Left renal cortex interstitium (tissue), 4 donors: Measurements from ENCODE around the gene CEP72. TPM values are rescaled to one million over a fixed set of nuclear protein-coding genes. Genes with fewer than 3 reads are reported as not detected.
"Not testable (repeated sequence)": the region's sequence is repeated elsewhere in the genome, so short reads cannot be mapped to it uniquely, and the experiment has no call there.

Source experiments
- DNase-seq, 4 donors: peaks; one replicate each; pipeline ENCODE4 v3.0.0-alpha.2; 2013; ENCODE audit warnings: low read depth in 4 of 4, low spot score in 2 of 4, missing footprints in 1 of 4
- polyA plus RNA-seq, 4 donors: library from polyadenylated mRNA; unstranded; fragments of 120-200 nt; gene quantifications; one replicate each; pipeline ENCODE4 v1.2.1, GENCODE V29; 2013; ENCODE audit not compliant: insufficient read length in 4 of 4

Gene CEP72
- polyA plus RNA-seq, 4 donors, result 6.1 to 14.4 (median 9.6) TPM

DNA sequence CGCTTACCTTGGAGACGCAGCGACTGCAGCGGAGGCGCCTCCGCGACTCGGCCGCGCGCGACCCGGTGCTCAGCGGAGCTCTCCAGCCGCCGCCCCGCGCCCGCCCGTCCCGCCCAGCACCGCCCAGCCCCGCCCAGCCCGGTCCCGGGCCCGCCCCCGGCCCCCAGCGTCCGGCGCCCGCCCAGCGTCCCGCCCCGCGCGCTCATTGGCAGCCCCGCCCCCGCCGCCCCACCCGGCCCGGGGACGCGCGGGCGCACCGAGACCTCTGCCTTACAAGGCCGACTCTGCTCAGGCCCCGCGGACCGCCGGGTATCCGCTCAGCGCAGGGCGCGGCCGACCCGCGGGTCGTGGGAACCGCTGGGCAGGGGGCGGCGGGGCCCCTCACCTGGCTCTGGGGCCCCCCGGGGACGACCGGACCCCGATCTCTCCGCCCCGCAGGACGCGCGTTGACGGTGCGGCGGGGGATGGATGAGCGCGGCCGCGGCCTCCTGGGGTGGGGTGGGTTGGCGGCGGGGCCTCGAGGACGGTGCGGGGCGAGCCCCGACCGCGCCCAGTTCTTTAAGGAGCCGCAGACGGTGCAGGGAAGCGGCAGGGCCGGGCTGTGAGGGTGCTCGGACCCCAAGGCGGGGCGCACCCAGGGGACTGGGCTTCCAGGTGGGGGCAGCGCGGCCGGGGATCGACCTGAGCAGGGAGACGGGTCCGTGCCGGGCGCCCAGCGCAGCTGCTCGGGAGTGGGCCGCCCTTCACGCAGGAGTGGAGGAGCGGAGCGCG is 81.3 kb downstream of the CEP72 start, which contains the start of gene TPPP:
TSS of gene TPPP (minus strand) at position 82 of the 771 bp plus-strand sequence. CDS start 15,292 bp downstream, outside the sequence.
- peak in 1 of 4 donors; percentile 44 for DNase-seq

- DNase-seq, result not testable (repeated sequence)
Measured at GRCh38 chr5:694042-694431, 81.9 kb downstream of the CEP72 start.

DNA sequence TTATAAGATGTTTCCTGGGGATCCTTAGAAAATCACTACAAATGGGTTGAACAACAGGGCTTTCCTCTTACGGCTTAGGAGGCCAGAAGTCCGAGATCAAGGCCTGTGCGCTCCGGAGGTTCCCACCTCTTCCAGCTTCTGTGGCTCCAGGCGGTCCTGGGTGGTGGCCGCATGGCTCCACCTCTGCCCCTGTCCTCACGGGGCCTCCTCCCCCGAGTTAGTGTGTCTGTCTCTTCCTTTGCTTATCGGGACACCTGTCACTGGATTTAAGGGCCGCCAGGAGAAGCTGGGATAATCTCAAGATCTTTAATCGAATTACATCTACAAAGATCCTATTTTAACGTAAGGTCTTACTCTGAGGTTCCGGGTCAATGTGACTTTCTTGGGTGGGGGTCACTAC is 83.3 kb downstream of the CEP72 start:
- not testable (repeated sequence) for DNase-seq

DNA sequence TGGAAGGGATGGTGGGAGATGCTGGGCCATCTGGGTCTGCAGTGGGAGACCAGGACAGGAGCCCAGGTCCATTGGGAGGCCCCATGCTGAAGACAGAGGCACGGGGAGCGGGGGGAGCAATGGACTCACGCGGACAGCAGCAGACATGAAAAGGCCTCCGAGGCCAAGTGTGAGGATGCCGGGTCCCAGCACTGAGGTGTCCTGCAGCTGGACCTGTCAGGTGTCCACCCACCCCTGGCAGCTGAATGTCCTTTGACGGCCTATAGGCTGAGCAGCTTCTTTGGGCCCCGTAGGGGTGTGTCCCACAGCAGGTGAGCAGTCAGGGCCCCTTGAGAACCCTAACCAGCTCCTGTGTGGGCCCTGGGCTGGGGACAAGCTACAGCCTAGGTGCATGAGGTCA is 84.1 kb downstream of the CEP72 start:
- not testable (repeated sequence) for DNase-seq

DNA sequence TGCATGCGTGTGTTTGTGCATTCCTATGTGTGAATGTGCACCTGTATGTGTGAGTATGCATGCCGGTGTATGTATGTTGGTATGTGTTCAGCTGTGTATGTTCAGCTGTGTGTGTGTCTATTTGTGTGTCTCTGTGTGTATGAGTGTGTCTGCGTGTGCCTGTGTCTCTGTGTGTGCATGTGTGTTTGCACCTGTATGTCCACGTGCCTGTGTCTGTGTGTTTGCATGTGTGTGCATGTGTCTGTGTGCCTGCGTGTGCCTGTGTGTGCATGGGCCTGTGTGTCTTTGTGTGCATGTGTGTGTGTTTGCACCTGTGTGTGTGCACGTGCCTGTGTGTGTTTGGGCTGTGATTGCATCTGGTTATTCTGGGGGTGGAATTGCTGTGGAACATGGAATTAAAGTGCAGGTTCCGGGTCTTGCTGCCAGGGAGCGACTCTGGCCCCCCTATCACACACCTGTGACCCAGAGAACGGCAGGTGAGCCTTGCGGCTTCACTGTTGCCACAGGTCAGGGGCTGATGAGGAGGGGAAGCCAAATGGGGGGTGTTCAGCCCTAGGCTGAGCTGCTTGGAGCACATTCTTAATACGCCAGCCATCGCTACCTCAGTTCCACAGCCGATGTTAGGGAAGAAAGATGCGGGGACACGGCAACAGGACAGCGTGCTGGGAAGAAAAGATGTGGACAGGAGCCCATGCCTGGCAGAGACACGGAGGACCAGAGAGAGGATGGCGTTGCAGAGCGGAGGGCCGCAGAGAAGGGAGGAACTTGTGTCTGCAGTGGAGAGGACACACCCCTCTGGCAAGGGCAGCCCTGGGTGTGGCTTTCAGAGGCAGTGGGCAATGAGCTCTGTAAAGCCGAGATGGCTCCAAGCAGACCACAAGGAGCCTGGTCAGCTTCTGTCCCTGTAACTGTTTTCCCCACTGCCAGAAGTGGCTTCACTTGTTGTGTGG is 84.9 kb downstream of the CEP72 start:
- not testable (repeated sequence) for DNase-seq

Other genes starting within 250 kb of the CEP72 start
- gene EXOC3, start 169.2 kb upstream of the CEP72 start, polyA plus RNA-seq, result 10 to 100 TPM; 52.1 to 77.3 (median 61.9) TPM
- 10 to 100 TPM; 39.7 to 60.5 (median 52.2) TPM for gene SLC9A3, start 87.9 kb upstream of the CEP72 start, polyA plus RNA-seq
- 1 to 10 TPM; 4.1 to 5.3 (median 4.7) TPM for gene TPPP, start 81.0 kb downstream of the CEP72 start, polyA plus RNA-seq
- 10 to 100 TPM in 1 of 4 donors, 1 to 10 TPM in 3; 2.1 to 10.3 (median 4.6) TPM for gene ZDHHC11B, start 172.4 kb downstream of the CEP72 start, polyA plus RNA-seq
- gene ZDHHC11, start 238.6 kb downstream of the CEP72 start, polyA plus RNA-seq, result 10 to 100 TPM in 2 of 4 donors, 1 to 10 TPM in 2; 3.7 to 11.1 (median 7.5) TPM